Glutamatergic neuron (in vitro differentiated cells): Measurements from ENCODE around the gene NDUFS4. TPM values are rescaled to one million over a fixed set of nuclear protein-coding genes. Genes with fewer than 3 reads are reported as not detected.
"Not testable (repeated sequence)": the region's sequence is repeated elsewhere in the genome, so short reads cannot be mapped to it uniquely, and the experiment has no call there.

ENCODE experiments used
- DNase-seq: peaks from one replicate; pipeline ENCODE4 v3.0.0; 2022
- H3K27ac Mint-ChIP-seq: one replicate; pipeline ENCODE4 v1.8.0; 2020; ENCODE audit warnings: mild to moderate bottlenecking, mixed read lengths, inconsistent platforms; ENCODE audit not compliant: unreplicated experiment
- H3K27me3 Mint-ChIP-seq: one replicate; pipeline ENCODE4 v1.8.0; 2020; ENCODE audit warnings: mild to moderate bottlenecking, moderate library complexity, mixed read lengths, inconsistent platforms; ENCODE audit not compliant: unreplicated experiment
- H3K36me3 Mint-ChIP-seq: one replicate; pipeline ENCODE4 v1.8.0; 2020; ENCODE audit warnings: mild to moderate bottlenecking, mixed read lengths, inconsistent platforms; ENCODE audit not compliant: unreplicated experiment
- H3K4me1 Mint-ChIP-seq: one replicate; pipeline ENCODE4 v1.8.0; 2020; ENCODE audit warnings: mild to moderate bottlenecking, low read depth, mixed read lengths, inconsistent platforms; ENCODE audit not compliant: unreplicated experiment
- H3K4me3 Mint-ChIP-seq: one replicate; pipeline ENCODE4 v1.8.0; 2020; ENCODE audit warnings: mild to moderate bottlenecking, mixed read lengths, inconsistent platforms; ENCODE audit not compliant: unreplicated experiment
- H3K9me3 Mint-ChIP-seq: one replicate; pipeline ENCODE4 v1.8.0; 2020; ENCODE audit warnings: mild to moderate bottlenecking, moderate library complexity, mixed read lengths, inconsistent platforms; ENCODE audit not compliant: unreplicated experiment
- CTCF ChIP-seq: fragments of 200-600 bp; sonication (generic); IDR thresholded peaks from one replicate; pipeline ENCODE4 v1.5.0; 2021; ENCODE audit not compliant: partially characterized antibody, unreplicated experiment
- total RNA-seq: library from RNA; stranded (reverse); fragmentation: NEBNext Ultra II Directional; extraction: Animal tissue kit (Norgen Biotek cat#: 25700); gene quantifications from one replicate; pipeline ENCODE4 v1.2.1, GENCODE V29; 2021; ENCODE audit not compliant: unreplicated experiment

The NDUFS4 gene
- total RNA-seq, 1 donor from 2014 or later = 87.3 TPM

GRCh38 chr5:53631251-53631650 is 70.8 kb downstream of the NDUFS4 start:
- Mint-ChIP-seq H3K4me1 (peaks cover 2% of the 10 kb centered on the region), H3K4me3 (no peak overlapping the region), H3K27me3 (peaks cover 6% of the 10 kb centered on the region), H3K9me3 (peaks cover 10% of the 10 kb centered on the region), H3K36me3 (peaks cover 34% of the 10 kb centered on the region), H3K27ac (no peak overlapping the region)
- no peak for DNase-seq
- no peak for TF ChIP-seq CTCF

GRCh38 chr5:53642061-53642460 is 81.6 kb downstream of the NDUFS4 start:
- no peak for DNase-seq
- Mint-ChIP-seq H3K27ac (no peak overlapping the region), H3K36me3 (peaks cover 3% of the 10 kb centered on the region), H3K27me3 (no peaks in the 10 kb centered on the region), H3K4me3 (no peak overlapping the region), H3K9me3 (no peaks in the 10 kb centered on the region), H3K4me1 (no peaks in the 10 kb centered on the region)
- no peak for TF ChIP-seq CTCF

DNA sequence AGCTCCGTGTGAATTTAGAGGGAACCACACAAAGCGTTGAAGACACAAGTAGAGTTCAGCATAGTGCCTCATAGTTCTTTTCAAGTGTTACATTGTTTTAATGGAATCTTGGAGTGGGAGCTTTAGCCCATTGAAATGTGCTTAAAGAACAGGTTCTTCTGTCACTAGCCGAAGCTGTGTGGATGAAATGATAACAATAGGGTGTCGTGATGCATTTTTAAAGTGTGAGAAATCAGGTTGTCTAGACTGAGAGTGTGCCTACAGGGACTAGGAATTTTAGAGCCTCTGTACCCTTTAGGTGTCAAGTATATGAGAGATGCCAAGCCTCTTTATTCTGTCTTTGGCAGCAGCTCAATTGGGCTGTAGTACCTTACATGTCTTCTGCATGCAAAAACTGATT is 83.0 kb downstream of the NDUFS4 start:
- no peak for DNase-seq
- H3K9me3 Mint-ChIP-seq = no peaks in the 10 kb centered on the region
- H3K4me3 Mint-ChIP-seq = no peak overlapping the region
- no peaks in the 10 kb centered on the region for H3K27me3 Mint-ChIP-seq
- no peak for TF ChIP-seq CTCF
- no peak overlapping the region for H3K27ac Mint-ChIP-seq
- peaks cover 3% of the 10 kb centered on the region for H3K36me3 Mint-ChIP-seq
- H3K4me1 Mint-ChIP-seq = no peaks in the 10 kb centered on the region

- Mint-ChIP-seq H3K4me3 (no peak overlapping the region), H3K27ac (no peak overlapping the region), H3K36me3 (peaks cover 12% of the 10 kb centered on the region), H3K27me3 (no peaks in the 10 kb centered on the region), H3K4me1 (no peaks in the 10 kb centered on the region), H3K9me3 (peaks cover 3% of the 10 kb centered on the region)
- TF ChIP-seq CTCF = no peak
- DNase-seq = no peak
Observed at GRCh38 chr5:53645078-53645477, 84.6 kb downstream of the NDUFS4 start.

DNA sequence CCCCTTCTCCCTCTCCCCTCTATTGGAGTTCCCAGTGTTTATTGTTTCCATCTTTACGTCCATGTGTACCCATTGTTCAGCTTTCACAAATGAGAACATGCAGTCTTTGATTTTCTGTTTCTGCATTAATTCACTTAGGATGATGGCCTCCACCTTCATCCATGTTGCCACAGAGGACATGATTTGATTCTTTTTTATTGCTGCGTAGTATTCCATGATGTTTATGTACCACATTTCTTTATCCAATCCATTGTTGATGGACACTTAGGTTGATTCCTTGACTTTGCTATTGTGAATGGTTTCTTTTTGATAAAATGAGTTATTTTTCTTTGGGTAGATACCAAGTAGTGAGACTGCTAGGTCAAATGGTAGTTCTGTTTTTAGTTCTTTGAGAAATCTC is 88.9 kb downstream of the NDUFS4 start:
- DNase-seq = no peak
- Mint-ChIP-seq H3K27ac (no peak overlapping the region), H3K9me3 (peaks cover 4% of the 10 kb centered on the region), H3K27me3 (no peaks in the 10 kb centered on the region), H3K4me3 (no peak overlapping the region), H3K4me1 (no peaks in the 10 kb centered on the region), H3K36me3 (peaks cover 12% of the 10 kb centered on the region)
- TF ChIP-seq CTCF = no peak

DNA sequence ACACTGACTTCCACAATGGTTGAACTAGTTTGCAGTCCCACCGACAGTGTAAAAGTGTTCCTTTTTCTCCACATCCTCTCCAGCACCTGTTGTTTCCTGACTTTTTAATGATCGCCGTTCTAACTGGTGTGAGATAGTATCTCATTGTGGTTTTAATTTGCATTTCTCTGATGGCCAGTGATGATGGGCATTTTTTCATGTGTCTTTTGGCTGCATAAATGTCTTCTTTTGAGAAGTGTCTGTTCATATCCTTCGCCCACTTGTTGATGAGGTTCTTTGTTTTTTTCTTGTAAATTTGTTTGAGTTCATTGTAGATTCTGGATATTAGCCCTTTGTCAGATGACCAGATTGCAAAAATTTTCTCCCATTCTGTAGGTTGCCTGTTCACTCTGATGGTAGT is 100.1 kb downstream of the NDUFS4 start:
- not testable (repeated sequence) for DNase-seq, H3K27me3 Mint-ChIP-seq, H3K27ac Mint-ChIP-seq, H3K4me3 Mint-ChIP-seq, H3K9me3 Mint-ChIP-seq, H3K4me1 Mint-ChIP-seq
- peaks cover 13% of the 10 kb centered on the region for H3K36me3 Mint-ChIP-seq

GRCh38 chr5:53665313-53665712 is 104.9 kb downstream of the NDUFS4 start:
- not testable (repeated sequence) for H3K9me3 Mint-ChIP-seq, DNase-seq, H3K27me3 Mint-ChIP-seq, H3K4me3 Mint-ChIP-seq, H3K4me1 Mint-ChIP-seq, H3K27ac Mint-ChIP-seq
- H3K36me3 Mint-ChIP-seq = peaks cover 21% of the 10 kb centered on the region
